T-cell (primary cell): ENCODE measurements around the gene PPP1CC. TPM values are rescaled to one million over a fixed set of nuclear protein-coding genes. Genes with fewer than 3 reads are reported as not detected.

Source experiments
- ATAC-seq, 4 experiments: fragments of 200-7000 bp in 3 of 4; fragments of 150-1000 bp in 1 of 4; cut with Tn5 transposase; replicated peaks in 1 of 4; 1 replicate in 3 of 4; 2 replicates in 1 of 4; pipeline ENCODE4 v1.10.0; 2021; ENCODE audit warnings: moderate library complexity in 3 of 4, mild to moderate bottlenecking in 2 of 4, moderate number of reproducible peaks in 1 of 4
- CTCF ChIA-PET, 2 donors: fragments of 300-600 bp; sonication (Branson Sonifier 250); formaldehyde crosslinking; loops; one replicate each; lab custom pipeline; 2022; ENCODE audit warnings: antibody characterized with exemption in 2 of 2; lab: Charles Lee
- POLR2A ChIA-PET, 2 donors: fragments of 300-600 bp; sonication (Branson Sonifier 250); formaldehyde crosslinking; loops; one replicate each; lab custom pipeline; 2022; ENCODE audit warnings: antibody characterized with exemption in 2 of 2; lab: Charles Lee
- DNase-seq, 35 experiments: peaks; one replicate each; pipeline versions ENCODE4 v3.0.0 to v3.0.0-alpha.2; 2013 to 2023
- H3K27ac ChIP-seq: one replicate; pipeline ENCODE4 v1.5.1; 2013; ENCODE audit warnings: low read length
- H3K27me3 ChIP-seq, 2 experiments: replicated peaks in 1 of 2; 1 replicate in 1 of 2; 2 replicates in 1 of 2; pipeline versions ENCODE4 v1.6.1 to v1.7.0; 2013; ENCODE audit warnings: low read length in 1 of 2, mixed read lengths in 1 of 2; ENCODE audit not compliant: control insufficient read depth in 2 of 2, insufficient read depth in 2 of 2; ENCODE audit errors: extremely low read depth in 1 of 2
- H3K36me3 ChIP-seq, 2 donors: 1 replicate in 1 of 2; 2 replicates in 1 of 2; pipeline versions ENCODE4 v1.6.1 to v1.7.0; 2013; ENCODE audit warnings: low read length in 1 of 2; ENCODE audit not compliant: control insufficient read depth in 2 of 2, insufficient read depth in 1 of 2; ENCODE audit errors: extremely low read depth in 1 of 2
- H3K4me1 ChIP-seq, 2 experiments: 1 replicate in 1 of 2; 2 replicates in 1 of 2; pipeline versions ENCODE4 v1.6.1 to v1.7.0; 2013; ENCODE audit warnings: low read length in 2 of 2, mixed read lengths in 1 of 2; ENCODE audit not compliant: insufficient read depth in 2 of 2, control insufficient read depth in 1 of 2; ENCODE audit errors: extremely low read depth in 1 of 2
- H3K4me3 ChIP-seq, 2 donors: 1 replicate in 1 of 2; 2 replicates in 1 of 2; pipeline versions ENCODE4 v1.5.1 to v1.7.0; 2013; ENCODE audit warnings: mild to moderate bottlenecking in 2 of 2, low read length in 1 of 2, moderate library complexity in 1 of 2; ENCODE audit not compliant: control insufficient read depth in 1 of 2; ENCODE audit errors: extremely low read depth in 1 of 2
- H3K9me3 ChIP-seq: 2 replicates; pipeline ENCODE4 v1.7.0; 2013
- H3K27ac Mint-ChIP-seq, 2 donors: one replicate each; pipeline ENCODE4 v1.8.0; 2020 to 2021; ENCODE audit warnings: mild to moderate bottlenecking in 2 of 2, mixed read lengths in 2 of 2
- H3K27me3 Mint-ChIP-seq, 2 donors: one replicate each; pipeline ENCODE4 v1.8.0; 2021 to 2022; ENCODE audit warnings: mixed read lengths in 2 of 2
- H3K36me3 Mint-ChIP-seq: one replicate; pipeline ENCODE4 v1.8.0; 2021; ENCODE audit warnings: mixed read lengths
- H3K4me1 Mint-ChIP-seq, 3 donors: one replicate each; pipeline ENCODE4 v1.8.0; 2020 to 2022; ENCODE audit warnings: mixed read lengths in 3 of 3, mild to moderate bottlenecking in 1 of 3
- H3K4me3 Mint-ChIP-seq, 3 donors: one replicate each; pipeline ENCODE4 v1.8.0; 2020 to 2022; ENCODE audit warnings: mild to moderate bottlenecking in 3 of 3, mixed read lengths in 3 of 3, moderate library complexity in 3 of 3
- H3K9me3 Mint-ChIP-seq, 3 donors: one replicate each; pipeline ENCODE4 v1.8.0; 2020 to 2022; ENCODE audit warnings: mixed read lengths in 3 of 3
- WGBS: methylation state at CpG from one replicate; pipeline ENCODE4 v1.1.5; 2013; ENCODE audit warnings: missing lambda C conversion rate; ENCODE audit not compliant: insufficient coverage; 5-methylcytosine and 5-hydroxymethylcytosine counted together
- total RNA-seq, 35 experiments: library from RNA in 6 of 35; stranded (reverse) in 6 of 35; fragments of 120-200 nt in 1 of 35; gene quantifications; one replicate each; pipeline versions ENCODE4 v1.2.1 to v1.2.4 and lab custom pipeline; 2013 to 2026

Gene PPP1CC
- total RNA-seq, 5 donors from 2014 or later (not counting 1 experiment from before 2014, with no cell fraction given): 113 to 154 (median 134) TPM

DNA sequence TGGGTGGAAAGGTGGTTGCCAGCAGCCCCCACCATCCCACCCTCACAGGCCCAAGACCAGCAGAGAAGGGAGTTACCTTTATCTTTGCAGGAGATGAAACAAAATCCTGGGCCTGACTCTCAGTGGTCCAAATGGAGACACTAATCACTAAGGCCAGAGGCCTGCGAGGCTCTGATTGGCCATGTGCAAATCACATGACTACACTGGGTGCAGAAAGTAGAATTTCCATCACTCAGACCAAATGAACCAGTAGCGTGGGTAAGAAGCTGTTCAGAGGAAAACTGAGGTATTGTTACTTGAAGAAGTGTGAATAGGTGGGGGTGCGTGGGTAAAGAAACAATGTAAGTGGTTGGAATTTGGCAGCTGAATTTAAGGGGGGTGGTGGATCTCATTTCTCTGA lies 20.2 kb upstream of the PPP1CC start:
- H3K9me3 Mint-ChIP-seq: no peaks in the 10 kb centered on the region
- ChIA-PET POLR2A (no interaction called here), CTCF (interaction anchor here in 1 of 2 donors (0.7 kb wide), 1 partner anchor 85 kb away, joined by 3 read pairs; no protein-coding TSS in a partner anchor)
- H3K4me1 Mint-ChIP-seq: no peaks in the 10 kb centered on the region
- no peaks in the 10 kb centered on the region for H3K36me3 Mint-ChIP-seq
- no peak overlapping the region for H3K4me3 ChIP-seq
- H3K27me3 ChIP-seq: peaks cover 0 to 4% of the 10 kb centered on the region in 2 experiments
- no peak overlapping the region for H3K27ac Mint-ChIP-seq
- ATAC-seq: no peak
- H3K9me3 ChIP-seq: no peaks in the 10 kb centered on the region
- no peaks in the 10 kb centered on the region for H3K36me3 ChIP-seq
- no peak overlapping the region for H3K4me3 Mint-ChIP-seq
- DNase-seq: no peak
- H3K27me3 Mint-ChIP-seq: no peaks in the 10 kb centered on the region
- H3K4me1 ChIP-seq: no peaks in the 10 kb centered on the region
- no peak overlapping the region for H3K27ac ChIP-seq
- 73% methylated on average over 1 of the region's 3 CpGs for WGBS

DNA sequence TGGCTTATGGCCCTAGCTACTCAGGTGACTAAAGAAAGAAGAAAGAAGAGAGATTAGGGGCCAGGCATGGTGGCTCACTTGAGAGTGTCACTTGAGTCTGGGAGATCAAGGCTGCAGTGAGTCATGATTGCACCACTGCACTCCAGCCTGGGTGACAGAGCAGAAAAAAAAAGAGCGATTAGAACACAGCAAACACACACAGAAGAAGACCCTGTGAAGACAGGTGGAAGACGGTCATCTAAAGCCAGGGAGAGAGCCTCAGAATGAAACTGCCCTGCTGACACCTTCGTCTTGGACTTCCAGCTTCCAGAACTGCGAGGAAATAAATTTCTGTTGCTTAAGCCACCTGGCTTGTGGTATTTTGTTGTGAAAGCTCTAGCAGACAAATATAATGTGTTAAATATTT lies 17.5 kb upstream of the PPP1CC start:
- Histone ChIP-seq H3K36me3 (no peaks in the 10 kb centered on the region), H3K9me3 (no peaks in the 10 kb centered on the region), H3K27me3 (no peaks in the 10 kb centered on the region), H3K4me1 (no peaks in the 10 kb centered on the region), H3K27ac (no peak overlapping the region), H3K4me3 (no peak overlapping the region)
- ATAC-seq: no peak
- POLR2A ChIA-PET: no interaction called here
- H3K4me3 Mint-ChIP-seq: no peak overlapping the region
- CTCF ChIA-PET: interaction anchor here in 1 of 2 donors (0.6 kb wide), 1 partner anchor 27 kb away, joined by 3 read pairs; no protein-coding TSS in a partner anchor
- H3K36me3 Mint-ChIP-seq: no peaks in the 10 kb centered on the region
- H3K4me1 Mint-ChIP-seq: no peaks in the 10 kb centered on the region
- 54% methylated on average over 2 of the region's 4 CpGs for WGBS
- H3K27ac Mint-ChIP-seq: no peak overlapping the region
- H3K9me3 Mint-ChIP-seq: no peaks in the 10 kb centered on the region
- DNase-seq: no peak
- H3K27me3 Mint-ChIP-seq: no peaks in the 10 kb centered on the region

DNA sequence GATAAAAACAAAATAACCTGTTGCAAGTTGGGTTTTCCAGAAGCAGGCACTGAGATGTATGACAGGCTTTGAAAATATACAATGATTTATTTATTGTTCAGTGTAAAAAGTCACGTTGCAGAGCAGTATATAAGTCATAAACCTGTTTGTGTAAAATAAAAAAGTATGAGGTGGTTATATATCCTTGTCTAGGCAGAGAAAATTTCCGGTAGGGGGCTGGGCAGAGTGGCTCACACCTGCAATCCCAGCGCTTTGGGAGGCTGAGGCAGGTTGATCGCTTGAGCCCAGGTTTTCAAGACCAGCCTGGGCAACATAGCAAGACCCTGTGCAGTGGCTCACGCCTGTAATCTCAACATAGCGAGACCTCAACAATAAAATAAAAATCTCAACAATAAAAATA lies 16.2 kb upstream of the PPP1CC start:
- Histone ChIP-seq H3K4me1 (no peaks in the 10 kb centered on the region), H3K9me3 (no peaks in the 10 kb centered on the region), H3K36me3 (no peaks in the 10 kb centered on the region), H3K27ac (no peak overlapping the region), H3K4me3 (no peak overlapping the region), H3K27me3 (no peaks in the 10 kb centered on the region)
- Mint-ChIP-seq H3K27ac (no peak overlapping the region), H3K27me3 (no peaks in the 10 kb centered on the region), H3K4me1 (no peaks in the 10 kb centered on the region), H3K36me3 (no peaks in the 10 kb centered on the region), H3K4me3 (no peak overlapping the region), H3K9me3 (no peaks in the 10 kb centered on the region)
- ChIA-PET POLR2A (no interaction called here), CTCF (no interaction called here)
- DNase-seq (no peak), ATAC-seq (no peak)
- WGBS: 90% methylated on average over 4 of the region's 6 CpGs

- Mint-ChIP-seq H3K4me1 (no peaks in the 10 kb centered on the region), H3K27ac (no peak overlapping the region), H3K9me3 (no peaks in the 10 kb centered on the region), H3K36me3 (no peaks in the 10 kb centered on the region), H3K4me3 (no peak overlapping the region), H3K27me3 (no peaks in the 10 kb centered on the region)
- CTCF ChIA-PET: interaction anchor here in 1 of 2 donors (1.2 kb wide), 1 partner anchor 23 kb away, joined by 3 read pairs; no protein-coding TSS in a partner anchor
- DNase-seq: no peak
- Histone ChIP-seq H3K36me3 (no peaks in the 10 kb centered on the region), H3K9me3 (no peaks in the 10 kb centered on the region), H3K4me1 (no peaks in the 10 kb centered on the region), H3K4me3 (no peak overlapping the region), H3K27ac (no peak overlapping the region), H3K27me3 (no peaks in the 10 kb centered on the region)
- WGBS: 92% methylated on average over 1 of the region's 1 CpG
- ATAC-seq: no peak
- POLR2A ChIA-PET: interaction anchor here in 1 of 2 donors (0.6 to 0.7 kb wide), 3 partner anchors 12 to 348 kb away, joined by 3 to 4 read pairs (median 3); no protein-coding TSS in a partner anchor
Observed at GRCh38 chr12:110756611-110757010, 13.9 kb upstream of the PPP1CC start.

GRCh38 chr12:110754101-110754793 lies 11.6 kb upstream of the PPP1CC start:
- Mint-ChIP-seq H3K4me3 (no peak overlapping the region), H3K27ac (no peak overlapping the region), H3K36me3 (no peaks in the 10 kb centered on the region), H3K27me3 (no peaks in the 10 kb centered on the region), H3K9me3 (no peaks in the 10 kb centered on the region), H3K4me1 (no peaks in the 10 kb centered on the region)
- Histone ChIP-seq H3K36me3 (no peaks in the 10 kb centered on the region), H3K9me3 (no peaks in the 10 kb centered on the region), H3K4me1 (no peaks in the 10 kb centered on the region), H3K4me3 (no peak overlapping the region), H3K27me3 (no peaks in the 10 kb centered on the region), H3K27ac (no peak overlapping the region)
- ATAC-seq: no peak
- ChIA-PET POLR2A (no interaction called here), CTCF (no interaction called here)
- DNase-seq: no peak
- WGBS: 94% methylated on average over 2 of the region's 3 CpGs

DNA sequence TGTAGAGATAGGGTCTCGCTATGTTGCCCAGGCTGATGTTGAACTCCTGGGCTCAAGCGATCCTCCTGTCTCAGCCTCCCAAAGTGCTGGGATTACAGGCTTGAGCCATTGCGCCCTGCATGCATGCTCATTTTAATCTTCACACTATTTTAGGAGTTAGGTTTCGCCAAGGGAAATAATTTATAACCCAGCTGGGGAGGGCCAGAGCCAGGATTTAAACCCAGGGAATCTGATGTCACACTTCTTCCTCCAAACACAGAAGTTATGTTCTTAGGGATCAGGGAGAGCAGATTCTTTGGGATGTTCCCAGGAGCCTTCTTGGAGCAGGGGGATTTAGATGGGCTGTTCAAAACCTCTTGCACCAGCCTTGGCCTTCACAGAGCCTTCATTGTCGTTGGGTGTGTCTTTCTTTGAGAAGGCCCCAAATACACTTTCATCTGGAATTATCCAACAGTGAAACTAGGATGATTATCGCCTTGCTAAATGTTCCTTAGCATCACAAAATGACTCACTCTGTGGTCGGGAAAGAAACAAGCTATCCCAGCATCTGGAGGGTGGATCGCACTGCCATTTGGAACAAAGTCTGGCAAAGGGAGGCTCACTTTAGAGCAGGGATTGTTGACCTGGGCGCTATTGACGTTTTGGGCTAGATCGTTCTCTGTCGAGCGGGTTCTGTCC lies 8.2 kb upstream of the PPP1CC start:
- no peak overlapping the region for H3K27ac ChIP-seq
- CTCF ChIA-PET: no interaction called here

More for the DNA sequence above, 8.2 kb upstream of the PPP1CC start:
- H3K36me3 Mint-ChIP-seq: no peaks in the 10 kb centered on the region
- H3K4me1 Mint-ChIP-seq: no peaks in the 10 kb centered on the region
- no peaks in the 10 kb centered on the region for H3K27me3 Mint-ChIP-seq
- no peak overlapping the region for H3K27ac Mint-ChIP-seq
- H3K9me3 Mint-ChIP-seq: no peaks in the 10 kb centered on the region
- H3K4me3 Mint-ChIP-seq: no peak overlapping the region
- Histone ChIP-seq H3K36me3 (no peaks in the 10 kb centered on the region), H3K9me3 (no peaks in the 10 kb centered on the region), H3K4me3 (no peak overlapping the region), H3K27me3 (no peaks in the 10 kb centered on the region), H3K4me1 (no peaks in the 10 kb centered on the region)
- WGBS: 88% methylated on average over 4 of the region's 13 CpGs
- no peak for DNase-seq
- POLR2A ChIA-PET: no interaction called here
- no peak for ATAC-seq
